ENCODE results near the gene SIRPA.

The SIRPA gene

GRCh38 chr20:1894951-1895673, at the start of gene SIRPA:
TSS of gene SIRPA (plus strand) at chr20:1895407. CDS start at chr20:1895448, 41 bp downstream.
- peak; percentile 57 for DNase-seq (ENCODE audit: low read depth)

- no peak for DNase-seq (ENCODE audit: low read depth)
These were observed 49.5 kb upstream of the SIRPA start for GRCh38 chr20:1845701-1846100.

- DNase-seq (ENCODE audit: low read depth): no peak
These were observed 48.9 kb upstream of the SIRPA start for GRCh38 chr20:1846341-1846740.

DNA sequence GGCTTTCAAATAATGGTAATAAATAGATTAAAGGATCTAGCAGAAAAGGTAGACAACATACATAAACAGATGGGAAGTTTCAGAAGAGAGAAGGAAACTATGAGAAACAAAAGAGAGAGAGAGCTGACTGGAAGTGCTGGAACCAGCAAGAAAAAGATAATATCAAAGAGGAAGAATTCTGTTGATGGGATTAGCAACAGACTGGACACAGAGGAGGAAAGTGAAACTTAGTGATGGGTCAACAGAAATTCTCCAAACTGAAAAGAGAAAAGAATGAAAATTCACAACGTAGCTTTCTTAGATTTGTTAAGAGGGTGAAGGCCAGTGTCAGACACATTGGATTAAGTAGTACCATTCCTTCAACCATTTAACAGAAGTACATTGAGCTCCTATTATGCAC, 48.3 kb upstream of the SIRPA start:
- DNase-seq (ENCODE audit: low read depth): no peak

DNA sequence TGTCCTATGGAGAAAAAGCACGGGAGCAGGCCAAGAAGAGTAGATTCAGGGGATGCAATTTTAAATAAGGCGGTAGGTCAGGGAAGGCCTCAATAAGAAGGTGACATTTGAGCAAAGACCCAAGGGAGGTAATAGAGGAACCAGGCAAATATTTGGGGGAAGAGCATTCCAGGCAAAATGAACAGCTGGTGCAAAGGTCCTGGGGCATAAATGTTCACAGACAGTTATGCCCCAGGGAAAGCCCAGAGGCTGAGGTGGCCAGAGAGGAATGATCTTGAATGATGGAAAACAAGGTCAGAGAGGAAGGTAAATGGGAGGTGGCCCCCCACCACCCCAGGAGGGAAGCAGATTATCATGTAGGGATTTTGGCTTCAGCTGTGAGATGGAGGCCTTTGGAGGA, 47.4 kb upstream of the SIRPA start:
- no peak for DNase-seq (ENCODE audit: low read depth)

- no peak for DNase-seq (ENCODE audit: low read depth)
These were observed 46.8 kb upstream of the SIRPA start for GRCh38 chr20:1848373-1848772.

GRCh38 chr20:1851396-1851795, 43.8 kb upstream of the SIRPA start:
- no peak for DNase-seq (ENCODE audit: low read depth)

GRCh38 chr20:1853473-1853872, 41.7 kb upstream of the SIRPA start:
- no peak for DNase-seq (ENCODE audit: low read depth)

GRCh38 chr20:1854246-1854645, 41.0 kb upstream of the SIRPA start:
- no peak for DNase-seq (ENCODE audit: low read depth)

- no peak for DNase-seq (ENCODE audit: low read depth)
These were observed 40.1 kb upstream of the SIRPA start for GRCh38 chr20:1855109-1855508.

DNA sequence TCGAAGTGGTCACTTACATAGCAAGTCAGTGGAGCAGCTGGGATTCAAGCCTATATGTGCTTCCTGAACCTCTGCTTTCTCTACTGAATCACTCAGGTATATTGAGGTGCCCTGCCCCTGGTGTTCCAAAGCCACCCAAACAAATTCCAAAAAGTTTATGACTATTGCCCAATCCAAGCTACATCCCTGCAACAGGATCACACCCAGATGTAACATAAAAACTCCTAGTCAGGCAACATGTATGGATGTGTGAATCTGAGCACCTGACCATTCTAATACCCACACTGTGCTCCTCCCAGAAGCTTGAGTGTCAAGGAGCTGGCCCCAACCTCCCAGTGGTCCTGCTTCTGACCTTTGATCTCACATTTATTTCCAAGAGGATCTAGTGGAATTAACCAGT, 39.5 kb upstream of the SIRPA start:
- no peak for DNase-seq (ENCODE audit: low read depth)

GRCh38 chr20:1856424-1856823, 38.8 kb upstream of the SIRPA start:
- DNase-seq (ENCODE audit: low read depth): peak; percentile 33

- DNase-seq (ENCODE audit: low read depth): no peak
These were observed 37.7 kb upstream of the SIRPA start for GRCh38 chr20:1857466-1857865.

GRCh38 chr20:1858871-1859270, 36.3 kb upstream of the SIRPA start:
- peak; percentile 21 for DNase-seq (ENCODE audit: low read depth)

DNA sequence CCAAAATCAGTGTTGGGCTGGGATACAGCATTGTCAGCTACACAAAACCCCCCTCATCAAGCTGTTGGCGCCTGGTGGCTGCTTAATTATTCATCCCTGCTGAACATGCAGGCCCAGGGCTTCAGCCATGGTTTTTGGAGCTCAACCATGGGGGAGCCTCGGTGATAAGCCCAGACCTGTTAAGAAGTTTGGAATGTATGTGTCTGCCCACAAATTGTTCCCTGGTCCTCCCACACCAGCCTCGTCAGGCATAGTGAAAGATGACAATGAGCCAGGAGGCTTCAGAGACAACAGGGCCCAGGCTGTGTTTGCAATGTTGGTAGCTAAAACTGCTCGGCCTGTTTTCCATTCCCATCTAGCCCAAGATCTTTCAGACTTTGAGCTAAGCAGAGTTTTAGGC, 34.8 kb upstream of the SIRPA start:
- DNase-seq (ENCODE audit: low read depth): peak; percentile 19

GRCh38 chr20:1861347-1861976, 33.7 kb upstream of the SIRPA start:
- no peak for DNase-seq (ENCODE audit: low read depth)

DNA sequence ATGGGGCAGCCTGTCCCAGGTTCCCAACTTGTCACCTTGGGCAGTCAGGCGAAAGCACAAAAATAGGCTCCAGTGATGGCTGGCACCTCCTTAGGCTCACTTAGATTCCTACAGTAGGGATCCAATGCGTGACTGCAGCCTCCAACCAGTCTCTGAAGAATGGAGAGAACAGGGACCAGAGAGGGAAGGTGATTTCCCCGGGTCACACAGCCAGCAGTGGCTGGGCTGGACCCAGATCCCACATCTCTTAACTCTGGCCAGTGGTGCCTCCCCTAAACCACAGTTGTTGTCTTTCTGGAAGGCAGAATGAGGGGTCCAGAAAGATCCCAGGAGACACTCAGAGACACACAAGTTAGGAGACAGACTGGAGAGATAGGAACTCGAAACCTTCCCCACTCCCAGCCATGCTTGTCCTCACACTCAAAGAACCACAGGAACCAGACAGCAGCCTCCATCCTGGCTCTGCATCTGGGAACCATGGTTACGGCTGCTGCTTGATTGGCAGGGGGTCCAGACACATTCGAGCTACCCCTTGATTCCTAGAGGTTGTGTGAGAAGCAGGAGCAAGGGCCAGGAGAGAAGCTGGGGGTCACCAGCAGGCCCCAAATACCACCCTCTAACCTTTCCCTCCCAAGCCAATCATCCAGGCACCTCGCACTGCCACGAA, 33.1 kb upstream of the SIRPA start:
- DNase-seq (ENCODE audit: low read depth): no peak

GRCh38 chr20:1862663-1863053, 32.5 kb upstream of the SIRPA start:
- no peak for DNase-seq (ENCODE audit: low read depth)

- no peak for DNase-seq (ENCODE audit: low read depth)
These were observed 31.9 kb upstream of the SIRPA start for GRCh38 chr20:1863296-1863695.

- DNase-seq (ENCODE audit: low read depth): no peak
These were observed 28.4 kb upstream of the SIRPA start for GRCh38 chr20:1866834-1867233.

GRCh38 chr20:1867495-1868260, 27.5 kb upstream of the SIRPA start:
- no peak for DNase-seq (ENCODE audit: low read depth)

GRCh38 chr20:1868856-1869255, 26.4 kb upstream of the SIRPA start:
- no peak for DNase-seq (ENCODE audit: low read depth)

DNA sequence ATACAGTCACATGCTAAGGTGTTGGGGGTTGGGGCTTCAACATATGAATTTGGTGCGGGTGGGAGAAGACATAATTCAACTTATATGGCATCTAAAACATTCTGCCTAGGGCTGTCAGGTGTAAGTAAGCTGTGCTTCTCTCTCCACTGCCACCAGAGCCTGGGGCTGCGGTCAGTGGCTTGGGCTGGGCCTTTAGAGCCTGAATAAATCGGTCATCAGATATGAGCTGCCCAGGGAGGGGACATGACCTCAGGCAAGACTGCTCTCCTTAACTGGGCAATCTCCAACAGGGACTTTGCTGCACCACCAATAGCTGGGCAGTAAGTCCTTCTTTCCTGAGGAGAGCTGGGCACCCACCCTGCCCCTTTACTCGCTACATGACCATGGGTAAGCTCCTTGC, 24.9 kb upstream of the SIRPA start:
- DNase-seq (ENCODE audit: low read depth): no peak

Measured in stromal cell of bone marrow (primary cell).